GM12878 (cell line): Measurements from ENCODE around the gene MYCT1. TPM values are rescaled to one million over a fixed set of nuclear protein-coding genes. Genes with fewer than 3 reads are reported as not detected.

Source experiments
- ATAC-seq: fragments of 200-7000 bp; cut with Tn5 transposase; 3 replicates; pipeline ENCODE4 v1.9.1; 2020; ENCODE audit warnings: mild to moderate bottlenecking, moderate library complexity
- BruUV-seq: library from RNA; stranded (reverse); fragments of 400-500 nt; replicated peaks from 2 replicates; lab custom pipeline; 2021; lab: Mats Ljungman, UMichigan
- CTCF ChIA-PET: fragments of 300-600 bp; sonication (Branson Sonifier 250); formaldehyde crosslinking; extraction: SDS; loops from one replicate; lab custom pipeline; 2021; ENCODE audit warnings: inconsistent platforms; lab: Yijun Ruan, JAX
- POLR2A ChIA-PET: fragments of 350-600 bp; formaldehyde crosslinking; extraction: SDS; loops from one replicate; lab custom pipeline; 2021; ENCODE audit warnings: inconsistent platforms; lab: Charles Lee
- RAD21 ChIA-PET: fragments of 300-600 bp; sonication (Branson Sonifier 250); formaldehyde crosslinking; loops from one replicate; lab custom pipeline; 2023; ENCODE audit warnings: antibody characterized with exemption; ENCODE audit not compliant: unreplicated experiment; lab: Charles Lee
- SMC1A ChIA-PET: fragments of 300-600 bp; sonication (Branson Sonifier 250); formaldehyde crosslinking; loops from one replicate; lab custom pipeline; 2023; ENCODE audit not compliant: unreplicated experiment, uncharacterized antibody; lab: Charles Lee
- DNase-seq: peaks from one replicate; pipeline ENCODE4 v3.0.0-alpha.2; 2011; ENCODE audit warnings: low read depth, low spot score
- FAIRE-seq: peaks from 3 replicates; lab custom pipeline; 2011; peaks lifted over from hg19 to GRCh38; lab: Jason Lieb, UNC
- H2AFZ ChIP-seq: 2 replicates; pipeline ENCODE4 v1.6.0; 2011; ENCODE audit warnings: low read depth, low read length, control low read depth; ENCODE audit not compliant: control insufficient read depth
- H3K27ac ChIP-seq: 2 replicates; pipeline ENCODE4 v1.5.1; 2011; ENCODE audit warnings: control low read depth; ENCODE audit not compliant: control insufficient read depth, insufficient read depth
- H3K27me3 ChIP-seq, 2 experiments: replicated peaks in 1 of 2; 2 replicates each; pipeline versions ENCODE4 v1.6.0 to v1.6.1; 2011; ENCODE audit warnings: low read length in 1 of 2; ENCODE audit not compliant: control insufficient read depth in 2 of 2, insufficient read depth in 2 of 2
- H3K36me3 ChIP-seq, 2 experiments: 2 replicates each; pipeline ENCODE4 v1.5.1; 2011; ENCODE audit warnings: low read length in 1 of 2; ENCODE audit not compliant: control insufficient read depth in 2 of 2, insufficient read depth in 2 of 2
- H3K4me1 ChIP-seq: 2 replicates; pipeline ENCODE4 v1.6.1; 2011; ENCODE audit warnings: mild to moderate bottlenecking, low read length, moderate library complexity, mixed read lengths; ENCODE audit not compliant: control insufficient read depth, insufficient read depth
- H3K4me2 ChIP-seq: 2 replicates; pipeline ENCODE4 v1.6.0; 2011; ENCODE audit warnings: control low read depth; ENCODE audit not compliant: control insufficient read depth, insufficient read depth
- H3K4me3 ChIP-seq: fragments of 200-600 bp; sonication (generic); 2 replicates; pipeline ENCODE4 v1.5.1; 2016
- H3K79me2 ChIP-seq: 2 replicates; pipeline ENCODE4 v1.6.0; 2011; ENCODE audit warnings: low read length; ENCODE audit not compliant: control insufficient read depth, insufficient read depth
- H3K9ac ChIP-seq: 2 replicates; pipeline ENCODE4 v1.8.0; 2011; ENCODE audit warnings: low read length, control low read depth, mixed read lengths; ENCODE audit not compliant: control insufficient read depth, insufficient read depth
- H3K9me3 ChIP-seq: replicated peaks from 3 replicates; pipeline ENCODE4 v1.5.1; 2011; ENCODE audit warnings: mild to moderate bottlenecking, low read length; ENCODE audit not compliant: control insufficient read depth, insufficient read depth
- H4K20me1 ChIP-seq: 2 replicates; pipeline ENCODE4 v1.6.0; 2011; ENCODE audit not compliant: control insufficient read depth, insufficient read depth
- ASH2L ChIP-seq: fragments of 300-600, 200-600 bp; sonication (generic); IDR thresholded peaks from 2 replicates; pipeline ENCODE4 v1.6.1; 2017; ENCODE audit warnings: low read depth, mild to moderate bottlenecking, borderline replicate concordance
- IKZF1 ChIP-seq: fragments of 450-650 bp; conservative IDR thresholded peaks from 2 replicates; pipeline ENCODE4 v1.6.1; 2017; ENCODE audit warnings: antibody characterized with exemption, mild to moderate bottlenecking
- MTA3 ChIP-seq: IDR thresholded peaks from 2 replicates; pipeline ENCODE4 v1.6.1; 2012; ENCODE audit warnings: low read length, inconsistent platforms, borderline replicate concordance
- NR2F1 ChIP-seq: fragments of 450-650 bp; conservative IDR thresholded peaks from 2 replicates; pipeline ENCODE4 v1.6.1; 2017; ENCODE audit warnings: mild to moderate bottlenecking
- POLR2AphosphoS5 ChIP-seq: IDR thresholded peaks from 2 replicates; pipeline ENCODE4 v1.6.1; 2011; ENCODE audit warnings: mild to moderate bottlenecking, low read length, inconsistent platforms
- RELA ChIP-seq: fragments of 450-650 bp; IDR thresholded peaks from 2 replicates; pipeline ENCODE4 v1.8.0; 2014; ENCODE audit warnings: borderline replicate concordance; ENCODE audit not compliant: partially characterized antibody
- REST ChIP-seq: IDR thresholded peaks from 2 replicates; pipeline ENCODE4 v1.6.1; 2012; ENCODE audit warnings: mild to moderate bottlenecking, low read depth, low read length
- ZNF274 ChIP-seq: IDR thresholded peaks from one replicate; pipeline ENCODE4 v1.8.0; 2011; ENCODE audit not compliant: insufficient read length, insufficient read depth
- WGBS: methylation state at CpG from one replicate; pipeline ENCODE4 v1.1.6; 2016; ENCODE audit warnings: low lambda C conversion rate; ENCODE audit not compliant: insufficient replicate concordance, insufficient coverage; ENCODE audit errors: missing lambda C conversion rate; 5-methylcytosine and 5-hydroxymethylcytosine counted together
- in situ Hi-C: fragments of 300-500 bp; cut with MboI; formaldehyde crosslinking; loops from 9 replicates; pipeline ENCODE4 v1.14.3; 2018; ENCODE audit warnings: mixed read lengths
- intact Hi-C: fragments of 100-400 bp; cut with micrococcal nuclease; formaldehyde crosslinking; loops from one replicate; pipeline ENCODE4 v1.14.2; 2022; ENCODE audit not compliant: unreplicated experiment
- polyA plus RNA-seq, 11 experiments: library from polyadenylated mRNA; depleted of rRNA in 4 of 11; unstranded in 6 of 11; stranded (reverse) in 5 of 11; fragments of >200 nt; fragmentation: Nextera tagmentation in 4 of 11; fragmentation: Illumina TruSeq in 1 of 11; extraction: Ambion mirVana in 4 of 11; extraction: Trizol in 1 of 11; gene quantifications; 1 replicate in 1 of 11; 2 replicates in 10 of 11; pipeline versions ENCODE4 v1.2.1 to v1.2.3, GENCODE V29; 2011 to 2016; ENCODE audit warnings: inconsistent platforms in 2 of 11, missing spikeins in 2 of 11, low read depth in 1 of 11
- total RNA-seq, 4 experiments: library from RNA; depleted of rRNA in 3 of 4; stranded (reverse); fragments of >200 nt in 3 of 4; fragmentation: Illumina TruSeq in 1 of 4; extraction: Trizol in 1 of 4; gene quantifications; 2 replicates each; pipeline versions ENCODE4 v1.2.1 to v1.2.3, GENCODE V29; 2013 to 2021
- TF ChIP-seq, protein P1 (sequence below): IDR thresholded peaks from 2 replicates; pipeline ENCODE4 v1.6.1; 2012; ENCODE audit warnings: low read depth, low read length, improper control_type of control experiment
- TF ChIP-seq, protein P2 (sequence below): IDR thresholded peaks from 2 replicates; pipeline ENCODE4 v1.6.1; 2012; ENCODE audit warnings: low read depth, low read length, improper control_type of control experiment

MYCT1 gene
- total and polyA plus RNA-seq, 10 of the 15 experiments (the other 5 are each of a cell fraction or from before 2014, with no cell fraction given), result 0.15 TPM; not detected in 9

DNA sequence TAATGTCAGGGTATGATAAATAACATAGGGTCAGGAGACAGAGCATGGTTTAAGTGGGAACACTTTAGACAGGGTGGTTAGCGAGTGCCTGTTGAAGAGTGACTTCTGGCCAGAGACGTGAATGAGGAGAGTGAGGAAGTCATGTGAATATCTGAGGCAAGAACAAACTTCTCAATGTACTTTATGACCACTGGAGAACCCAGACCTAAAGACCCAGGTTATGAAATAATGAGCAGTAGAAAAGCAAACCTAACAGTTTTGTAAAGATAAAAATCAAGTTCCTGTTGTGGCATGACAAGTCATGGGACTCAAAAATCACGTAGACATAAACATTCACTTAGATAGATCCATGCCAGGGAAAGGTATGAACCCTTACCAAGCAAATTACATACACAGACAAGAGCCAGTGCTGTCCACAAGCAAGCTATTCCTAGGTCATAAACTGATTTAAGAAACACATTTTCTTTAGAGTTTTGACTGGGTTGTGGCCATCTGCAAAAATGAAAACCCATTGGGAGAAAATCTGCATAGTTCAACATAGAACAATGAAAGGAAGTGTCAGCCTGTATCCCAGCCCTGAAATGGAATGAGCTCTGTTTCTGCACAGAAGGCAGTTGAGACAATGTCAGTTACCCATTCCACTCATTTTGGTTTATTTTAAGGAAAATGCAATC lies 2.2 kb upstream of the MYCT1 start:
- in situ Hi-C loops, result no loop called here
- POLR2A ChIA-PET, result no interaction called here
- Histone ChIP-seq H3K27me3 (no peaks in the 10 kb centered on the region; a peak in 1 of 4 replicates), H3K79me2 (no peaks in the 10 kb centered on the region), H3K4me2 (no peak overlapping the region), H4K20me1 (no peaks in the 10 kb centered on the region), H3K4me3 (no peak overlapping the region), H3K27ac (no peak overlapping the region), H3K4me1 (no peaks in the 10 kb centered on the region), H2AFZ (no peak overlapping the region), H3K36me3 (no peaks in the 10 kb centered on the region), H3K9ac (no peak overlapping the region), H3K9me3 (no peaks in the 10 kb centered on the region)
- DNase-seq (no peak), FAIRE-seq (no peak), ATAC-seq (no peak)
- WGBS, result 2% methylated on average over 3 of the region's 3 CpGs
- no TSS peak for BruUV-seq
- RAD21 ChIA-PET, result no interaction called here
- intact Hi-C loops, result no loop called here
- TF ChIP-seq MTA3 (no peak), REST (no peak), RELA (no peak), IKZF1 (no peak), NR2F1 (no peak), ASH2L (no peak), POLR2AphosphoS5 (no peak), ZNF274 (no peak)
- TF ChIP-seq, protein P1, sequence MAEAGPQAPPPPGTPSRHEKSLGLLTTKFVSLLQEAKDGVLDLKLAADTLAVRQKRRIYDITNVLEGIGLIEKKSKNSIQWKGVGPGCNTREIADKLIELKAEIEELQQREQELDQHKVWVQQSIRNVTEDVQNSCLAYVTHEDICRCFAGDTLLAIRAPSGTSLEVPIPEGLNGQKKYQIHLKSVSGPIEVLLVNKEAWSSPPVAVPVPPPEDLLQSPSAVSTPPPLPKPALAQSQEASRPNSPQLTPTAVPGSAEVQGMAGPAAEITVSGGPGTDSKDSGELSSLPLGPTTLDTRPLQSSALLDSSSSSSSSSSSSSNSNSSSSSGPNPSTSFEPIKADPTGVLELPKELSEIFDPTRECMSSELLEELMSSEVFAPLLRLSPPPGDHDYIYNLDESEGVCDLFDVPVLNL, result no peak
- TF ChIP-seq, protein P2, sequence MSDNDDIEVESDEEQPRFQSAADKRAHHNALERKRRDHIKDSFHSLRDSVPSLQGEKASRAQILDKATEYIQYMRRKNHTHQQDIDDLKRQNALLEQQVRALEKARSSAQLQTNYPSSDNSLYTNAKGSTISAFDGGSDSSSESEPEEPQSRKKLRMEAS, result no peak
- SMC1A ChIA-PET, result no interaction called here
- CTCF ChIA-PET, result no interaction called here
